Right ventricle myocardium inferior (tissue), 1 donor: ENCODE data around the gene ARSI. TPM values are rescaled to one million over a fixed set of nuclear protein-coding genes. Genes with fewer than 3 reads are reported as not detected.

Experiments
- ATAC-seq: fragments of 200-7000 bp; cut with Tn5 transposase; one replicate; pipeline ENCODE4 v1.9.1; 2020; ENCODE audit warnings: mild to moderate bottlenecking, moderate library complexity
- DNase-seq: peaks from one replicate; pipeline ENCODE4 v3.0.0; 2021; ENCODE audit errors: missing footprints
- intact Hi-C: fragments of 100-400 bp; cut with DNase I; formaldehyde crosslinking; loops from one replicate; pipeline ENCODE4 v1.11.0; 2022
- long read RNA-seq: library from polyadenylated mRNA; unstranded; transcript quantifications from one replicate; pipeline ENCODE4 v2.0.0, GENCODE V29; 2021
- total RNA-seq: library from RNA; stranded (reverse); fragmentation: NEBNext Ultra II Directional; extraction: Animal tissue kit (Norgen Biotek cat#: 25700); gene quantifications from one replicate; pipeline ENCODE4 v1.2.1, GENCODE V29; 2021
- donor health status: DM: no; HTN: yes; CAD: no; lungs with severe emphysema.

ARSI gene
- total RNA-seq = 0.65 TPM
- long read RNA-seq = 0 reads

GRCh38 chr5:150302301-150303069 lies at the start of gene ARSI:
TSS of gene ARSI (minus strand) at chr5:150302905. CDS start at chr5:150302373, 532 bp downstream.
- no peak for DNase-seq
- ATAC-seq = peak; percentile 59
- intact Hi-C loops = no loop called here

GRCh38 chr5:150350524-150351344 lies 48.0 kb upstream of the ARSI start:
- intact Hi-C loops = loop anchor here (1.0 to 5.0 kb wide), 2 partner anchors 78 to 189 kb away; no protein-coding TSS in a partner anchor
- DNase-seq (peak; percentile 80), ATAC-seq (peak; percentile 90)

DNA sequence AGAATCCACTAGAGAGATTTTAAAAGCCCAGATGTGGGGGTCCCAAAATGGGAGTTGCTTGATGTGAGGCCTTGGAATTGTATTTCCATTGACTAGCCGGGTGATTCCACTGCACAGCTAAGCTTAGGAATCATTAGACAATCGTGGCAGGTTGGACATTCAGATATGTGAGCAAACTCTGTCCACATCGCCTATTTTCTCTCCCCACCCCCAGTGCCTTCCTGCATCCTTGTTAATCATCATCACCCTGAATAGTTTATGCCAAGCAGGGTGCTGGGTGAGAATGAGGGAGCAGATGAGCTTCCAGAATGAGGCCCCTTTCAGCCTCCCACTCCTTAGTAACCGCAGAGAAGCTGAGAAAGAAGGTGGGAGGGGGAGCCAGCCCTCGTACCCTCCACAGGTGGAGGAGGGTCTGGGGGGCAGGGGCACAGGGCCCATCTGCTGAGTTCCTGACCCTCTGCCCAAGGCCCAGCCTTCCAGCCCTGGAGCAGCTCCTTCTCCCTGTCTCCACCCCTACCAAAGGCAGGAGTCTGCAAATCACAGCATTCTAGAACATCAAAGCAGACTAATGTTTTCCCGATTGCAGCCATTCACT lies 47.1 kb upstream of the ARSI start:
- intact Hi-C loops = loop anchor here (1.0 to 5.0 kb wide), 2 partner anchors 77 to 188 kb away; no protein-coding TSS in a partner anchor
- ATAC-seq = no peak

DNA sequence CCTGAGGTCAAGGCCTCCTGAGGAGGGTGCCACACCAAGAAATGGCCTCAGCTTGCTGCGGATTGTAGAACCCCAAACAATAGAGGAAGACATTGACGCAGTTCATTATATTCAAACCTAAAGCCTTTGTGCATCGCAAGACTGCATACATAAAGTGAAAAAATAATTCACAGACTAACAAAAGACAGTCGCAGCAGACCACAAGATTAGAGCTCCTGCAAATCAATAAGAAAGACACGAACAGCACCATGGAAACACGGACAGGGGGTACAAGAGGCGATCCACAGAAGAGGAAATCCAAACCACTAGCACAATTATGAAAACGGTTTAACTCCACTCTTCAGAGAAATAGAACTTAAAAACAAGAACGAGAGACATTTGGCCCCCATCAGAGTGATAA lies 44.7 kb upstream of the ARSI start:
- intact Hi-C loops = no loop called here

More for the DNA sequence above, 47.1 kb upstream of the ARSI start:
- DNase-seq = no peak

GRCh38 chr5:150347003-150347402 lies 44.3 kb upstream of the ARSI start:
- ATAC-seq = no peak
- no peak for DNase-seq
- intact Hi-C loops = no loop called here

More for the DNA sequence above, 44.7 kb upstream of the ARSI start:
- ATAC-seq = no peak
- DNase-seq = no peak

DNA sequence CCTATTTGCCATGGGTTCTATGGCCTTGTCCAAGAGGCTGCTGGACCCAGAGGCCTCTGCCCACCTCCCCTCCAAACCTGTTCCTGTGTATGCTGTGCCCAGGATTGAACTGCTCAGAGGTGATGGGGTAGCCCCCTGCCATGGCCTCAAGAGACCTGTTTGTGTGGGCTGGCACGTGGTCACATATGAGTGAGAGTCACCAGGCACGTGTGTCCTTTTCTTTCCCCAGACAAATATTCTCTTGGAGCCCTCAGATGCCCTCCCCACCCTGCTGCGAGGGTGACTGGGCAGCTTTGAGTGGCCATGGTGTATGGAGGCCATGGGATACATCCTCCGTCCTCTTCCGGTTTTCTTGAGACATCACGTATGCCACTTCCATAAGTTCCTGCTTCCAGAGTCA lies 43.9 kb upstream of the ARSI start:
- no peak for ATAC-seq
- intact Hi-C loops = no loop called here
- DNase-seq = no peak

DNA sequence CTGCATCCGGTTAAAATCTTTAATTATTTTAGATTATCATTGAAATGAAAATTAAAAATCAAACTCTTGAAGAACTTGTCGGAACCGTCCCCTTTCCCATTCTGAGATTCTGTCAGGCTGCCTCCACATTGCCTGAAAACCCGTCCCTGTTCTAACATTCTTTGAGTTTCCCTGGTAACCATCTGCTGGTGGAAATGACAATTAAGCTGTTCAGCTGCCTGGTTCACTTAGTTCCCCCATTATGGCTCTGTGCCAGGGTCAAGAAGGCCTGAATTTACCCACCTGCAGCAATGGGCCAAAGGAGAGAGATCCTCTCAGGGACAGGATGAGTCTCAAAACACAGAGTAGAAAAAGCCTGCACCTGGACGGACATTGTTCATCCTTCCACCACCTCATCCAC lies 43.0 kb upstream of the ARSI start:
- intact Hi-C loops = no loop called here
- ATAC-seq (no peak), DNase-seq (no peak)

DNA sequence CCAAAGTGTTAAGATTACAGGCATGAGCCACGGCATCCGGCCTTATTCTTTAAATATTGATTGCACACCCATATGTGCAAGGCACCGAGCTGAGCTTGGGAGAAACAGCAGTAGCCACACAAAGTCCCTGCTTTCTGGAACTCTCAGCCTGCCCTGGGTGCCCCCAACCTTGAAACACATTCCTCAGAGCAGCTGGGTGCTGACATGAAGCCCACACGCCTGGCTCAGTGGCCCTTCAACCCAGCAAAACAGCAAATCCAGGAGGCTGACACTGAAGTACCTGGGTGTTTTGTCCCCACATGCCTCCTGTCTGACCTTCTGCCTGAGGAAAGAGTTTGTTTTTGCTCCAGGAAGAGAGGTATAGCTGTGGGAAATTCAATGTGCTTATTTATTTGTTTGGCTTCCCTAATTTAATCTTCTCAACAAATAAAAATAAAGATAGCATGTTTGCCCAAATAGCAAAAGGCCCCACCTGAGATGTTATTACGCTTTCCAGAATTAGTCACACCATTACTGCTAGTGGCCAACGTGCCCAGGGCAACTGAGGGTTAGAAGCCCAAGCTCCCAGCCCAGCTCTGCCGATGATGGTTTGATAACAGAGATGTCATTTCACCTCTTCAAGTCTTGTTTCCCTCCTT lies 41.4 kb upstream of the ARSI start:
- DNase-seq = no peak
- no peak for ATAC-seq
- intact Hi-C loops = no loop called here

- no peak for ATAC-seq
- no peak for DNase-seq
- intact Hi-C loops = no loop called here
Observed at GRCh38 chr5:150342583-150342982, 39.9 kb upstream of the ARSI start.

- intact Hi-C loops = no loop called here
Observed at GRCh38 chr5:150341989-150342388, 39.3 kb upstream of the ARSI start.

GRCh38 chr5:150341331-150341730 lies 38.6 kb upstream of the ARSI start:
- intact Hi-C loops = no loop called here
- DNase-seq (no peak), ATAC-seq (no peak)

More at GRCh38 chr5:150341989-150342388, 39.3 kb upstream of the ARSI start:
- DNase-seq = no peak
- no peak for ATAC-seq

DNA sequence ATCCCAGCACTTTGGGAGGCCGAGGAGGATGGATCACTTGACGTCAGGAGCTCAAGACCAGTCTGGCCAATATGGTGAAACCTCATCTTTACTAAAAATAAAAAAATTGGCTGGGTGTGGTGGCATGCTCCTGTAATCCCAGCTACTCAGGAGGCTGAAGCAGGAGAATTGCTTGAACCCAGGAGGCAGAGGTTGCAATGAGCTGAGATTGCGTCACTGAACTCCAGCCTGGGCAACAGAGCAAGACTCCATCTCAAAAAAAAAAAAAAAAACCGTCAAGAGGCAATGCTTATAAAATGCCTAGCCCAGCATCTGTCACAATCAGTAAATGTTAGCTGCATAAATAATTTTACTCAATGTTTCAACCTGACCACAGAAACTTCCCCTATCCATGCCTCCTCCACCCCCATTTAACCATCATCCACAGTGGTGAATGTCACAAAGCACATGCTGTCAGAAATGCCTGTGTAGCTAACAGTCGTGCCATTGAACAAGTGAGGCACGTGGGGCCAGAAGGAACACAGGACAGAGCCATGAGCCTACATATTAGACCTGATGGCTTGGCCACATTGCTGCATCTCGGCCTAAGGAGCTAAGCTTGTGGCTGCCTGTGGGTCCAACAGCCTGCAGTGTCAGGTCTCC lies 38.0 kb upstream of the ARSI start:
- intact Hi-C loops = no loop called here
- no peak for ATAC-seq
- no peak for DNase-seq

DNA sequence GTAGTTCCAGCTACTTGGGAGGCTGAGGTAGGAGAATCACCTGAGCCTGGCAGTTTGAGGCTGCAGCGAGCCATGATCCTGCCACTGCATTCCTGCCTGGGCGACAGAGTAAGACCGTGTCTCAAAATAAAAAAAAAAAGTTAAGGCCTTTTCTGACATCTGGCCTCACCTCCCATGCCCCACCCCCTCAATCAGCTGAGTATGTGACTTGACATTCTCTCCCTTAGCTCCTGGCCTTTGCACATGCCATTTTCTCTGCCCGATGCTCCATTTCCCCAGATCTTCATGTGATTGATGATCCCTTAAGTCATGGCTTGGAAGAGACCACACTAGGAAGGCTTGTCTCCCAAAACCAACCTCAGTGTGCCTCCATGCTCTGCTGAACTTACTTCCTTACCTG lies 37.1 kb upstream of the ARSI start:
- DNase-seq = no peak
- intact Hi-C loops = no loop called here
- ATAC-seq = no peak

- intact Hi-C loops = no loop called here
- DNase-seq (no peak), ATAC-seq (no peak)
Observed at GRCh38 chr5:150339165-150339564, 36.5 kb upstream of the ARSI start.

DNA sequence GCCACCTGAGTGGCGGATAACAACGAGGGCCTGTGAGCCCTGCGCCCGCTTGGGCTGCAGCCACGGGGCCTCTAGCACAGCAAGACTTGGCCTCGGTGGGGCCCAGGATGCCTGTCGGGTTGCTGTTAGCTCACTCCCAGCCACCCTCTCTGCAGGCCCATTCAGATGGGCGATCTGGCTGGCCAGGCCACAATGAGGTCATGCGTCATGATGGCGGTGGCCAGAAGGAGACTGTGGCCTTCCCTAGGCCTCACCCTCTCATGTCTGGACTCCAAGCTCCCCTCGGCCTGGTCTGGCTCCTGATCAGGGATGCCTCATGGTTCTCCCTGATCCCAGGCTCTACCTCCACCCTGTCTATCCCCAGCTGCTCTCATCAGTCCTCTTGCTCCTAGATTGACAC lies 35.8 kb upstream of the ARSI start:
- intact Hi-C loops = no loop called here
- DNase-seq (no peak), ATAC-seq (no peak)

DNA sequence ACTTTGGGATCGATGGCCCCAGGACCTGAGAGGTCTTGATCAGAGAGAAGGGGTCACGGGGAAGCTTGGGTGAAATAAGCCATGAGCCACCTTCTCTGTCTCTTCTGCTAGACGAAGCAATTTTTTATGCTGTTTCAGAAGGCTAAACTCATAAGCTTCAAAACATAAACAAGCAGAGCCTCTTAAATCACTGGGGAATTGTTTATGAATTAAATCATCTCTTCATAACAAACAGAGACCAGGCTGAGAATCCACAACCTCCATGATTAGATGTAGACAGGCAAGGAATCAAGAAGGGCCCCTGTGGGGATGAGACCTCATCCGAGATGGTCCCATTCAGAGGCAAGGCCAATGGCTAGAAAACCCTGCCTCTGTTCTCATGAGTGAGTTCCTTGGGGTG lies 33.1 kb upstream of the ARSI start:
- intact Hi-C loops = no loop called here
- no peak for DNase-seq
- no peak for ATAC-seq

GRCh38 chr5:150333400-150333799 lies 30.7 kb upstream of the ARSI start:
- intact Hi-C loops = no loop called here
- no peak for ATAC-seq

More at GRCh38 chr5:150333400-150333799, 30.7 kb upstream of the ARSI start:
- DNase-seq = no peak
